Measurements from ENCODE around the gene FARP1.

The FARP1 gene

DNA sequence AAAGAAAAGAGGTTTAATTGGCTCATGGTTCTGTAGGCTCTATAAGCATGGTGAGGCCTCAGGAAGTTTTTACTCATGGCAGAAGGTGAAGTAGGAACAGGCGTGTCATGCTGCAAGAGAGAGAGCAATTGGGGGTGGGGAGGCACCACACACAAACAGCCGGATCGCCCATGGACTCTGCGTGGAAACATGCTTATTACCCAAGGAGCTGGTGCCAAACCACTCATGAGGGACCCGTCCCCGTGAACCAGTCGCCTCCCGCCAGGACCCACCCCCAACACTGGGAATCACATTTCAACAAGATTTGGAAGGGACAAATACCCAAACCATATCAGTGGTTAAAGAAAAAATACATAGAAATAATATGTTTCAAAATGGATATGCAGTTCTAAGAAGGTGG lies 208.7 kb downstream of the FARP1 start:
- Histone ChIP-seq H4K20me1 (no peaks in the 10 kb centered on the region), H3K27me3 (no peaks in the 10 kb centered on the region), H3K9me3 (peaks cover under 1% of the 10 kb centered on the region), H3K4me2 (no peak overlapping the region), H3K27ac (no peak overlapping the region), H3K36me3 (peaks cover 4% of the 10 kb centered on the region; the same call in 1 of the 2 replicates), H3K4me1 (0 out of 2 replicates have a peak, but pooled peaks cover 5% of the 10 kb centered on the region), H3K4me3 (no peak overlapping the region), H3K9ac (no peak overlapping the region)
- TF ChIP-seq Cebpa-rat (IDR thresholded peaks at IDR 0.05): no peak

DNA sequence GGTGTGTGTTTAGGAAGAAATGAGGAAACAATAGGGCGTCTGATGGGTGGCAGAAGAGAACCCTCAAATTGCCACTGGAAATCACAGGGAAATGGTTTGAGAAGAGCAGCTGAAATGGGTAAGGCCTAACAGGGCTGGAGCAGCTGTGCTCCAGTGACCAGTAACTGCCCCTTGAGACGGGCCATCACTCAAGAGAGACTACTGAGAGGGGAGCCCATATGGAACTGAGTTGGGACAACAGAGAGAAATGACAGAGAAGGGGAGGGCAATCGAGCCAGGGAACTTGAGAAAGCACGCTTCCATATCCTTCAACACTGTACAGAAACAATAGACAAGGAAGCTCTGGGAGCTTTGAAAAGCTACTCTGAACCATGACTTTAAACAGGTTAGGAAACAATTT lies 209.3 kb downstream of the FARP1 start:
- Histone ChIP-seq H3K9ac (no peak overlapping the region), H4K20me1 (no peaks in the 10 kb centered on the region), H3K4me1 (0 out of 2 replicates have a peak, but pooled peaks cover 5% of the 10 kb centered on the region), H3K27me3 (no peaks in the 10 kb centered on the region), H3K27ac (no peak overlapping the region), H3K9me3 (peaks cover 7% of the 10 kb centered on the region), H3K36me3 (peaks cover 4% of the 10 kb centered on the region; the same call in 1 of the 2 replicates), H3K4me3 (no peak overlapping the region), H3K4me2 (no peak overlapping the region)
- no peak for TF ChIP-seq Cebpa-rat (IDR thresholded peaks at IDR 0.05)

DNA sequence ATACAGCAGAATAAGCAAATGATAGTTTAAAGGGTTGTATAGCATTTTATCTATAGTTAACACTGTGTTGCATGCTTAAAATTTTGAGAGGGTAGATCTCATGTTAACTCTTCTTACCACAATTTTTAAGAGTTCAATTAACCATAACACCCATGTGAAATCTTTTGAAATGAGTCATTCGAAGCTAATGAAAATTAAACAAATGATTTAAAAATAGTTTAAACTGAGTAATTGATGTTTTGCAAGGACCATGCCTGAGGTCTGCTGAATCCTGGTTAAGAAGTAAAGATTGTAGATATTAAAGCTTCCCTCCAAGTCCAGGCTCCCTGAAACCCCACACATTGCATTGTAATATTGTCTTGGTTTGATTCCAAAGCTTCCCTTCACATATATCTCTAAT lies 210.9 kb downstream of the FARP1 start:
- Histone ChIP-seq H3K9ac (no peak overlapping the region), H3K4me1 (0 out of 2 replicates have a peak, but pooled peaks cover 5% of the 10 kb centered on the region), H4K20me1 (no peaks in the 10 kb centered on the region), H3K27me3 (no peaks in the 10 kb centered on the region), H3K27ac (no peak overlapping the region), H3K4me3 (no peak overlapping the region), H3K36me3 (peaks cover 7% of the 10 kb centered on the region; the same call in 1 of the 2 replicates), H3K4me2 (no peak overlapping the region), H3K9me3 (peaks cover 17% of the 10 kb centered on the region)
- TF ChIP-seq Cebpa-rat (IDR thresholded peaks at IDR 0.05): no peak

DNA sequence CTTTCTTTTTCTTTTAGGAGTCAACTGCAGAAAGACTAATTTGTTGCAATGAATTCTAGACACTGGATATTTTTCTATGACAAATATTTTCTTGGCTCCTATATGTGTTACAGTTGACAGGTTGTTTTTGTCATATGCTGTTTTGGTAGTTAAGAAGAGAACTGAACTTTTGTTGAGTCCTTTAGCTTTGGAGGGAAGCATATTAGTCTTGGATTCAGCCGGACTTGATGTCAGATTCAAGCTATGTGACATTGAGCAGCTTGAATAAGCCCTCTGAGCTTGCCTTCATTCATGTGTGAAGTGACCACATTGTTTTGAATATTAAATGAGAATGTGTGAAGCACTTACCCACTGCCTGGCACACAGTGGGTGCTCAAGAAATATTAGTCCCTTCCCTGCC lies 216.0 kb downstream of the FARP1 start:
- Histone ChIP-seq H3K27ac (no peak overlapping the region), H4K20me1 (no peaks in the 10 kb centered on the region), H3K36me3 (peaks cover 7% of the 10 kb centered on the region), H3K4me2 (no peak overlapping the region), H3K9me3 (peaks cover 17% of the 10 kb centered on the region), H3K4me3 (no peak overlapping the region), H3K27me3 (no peaks in the 10 kb centered on the region), H3K4me1 (no peaks in the 10 kb centered on the region), H3K9ac (no peak overlapping the region)
- no peak for TF ChIP-seq Cebpa-rat (IDR thresholded peaks at IDR 0.05)

DNA sequence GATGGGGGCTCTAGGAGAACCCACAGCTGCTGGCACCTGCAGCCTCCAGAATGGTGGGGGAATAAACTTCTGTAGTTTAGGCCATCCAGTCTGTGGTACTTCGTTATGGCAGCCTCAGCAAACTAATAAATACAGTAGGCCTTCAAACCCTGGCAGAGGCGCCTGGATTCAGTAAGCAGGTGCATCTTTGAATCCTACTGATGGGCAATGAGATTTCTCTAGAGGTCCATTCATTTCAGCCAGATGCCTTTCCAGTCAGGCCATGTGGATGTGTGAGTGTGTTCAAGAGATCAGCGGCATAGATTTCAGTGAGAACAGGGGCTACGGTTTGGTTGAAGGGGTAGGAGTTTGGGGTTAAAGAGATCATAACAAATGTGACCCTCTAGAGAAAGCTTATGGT lies 217.7 kb downstream of the FARP1 start:
- no peaks in the 10 kb centered on the region for H3K27me3 ChIP-seq
- peaks cover 17% of the 10 kb centered on the region for H3K9me3 ChIP-seq
- no peak overlapping the region for H3K4me2 ChIP-seq
- H3K9ac ChIP-seq: no peak overlapping the region
- H4K20me1 ChIP-seq: no peaks in the 10 kb centered on the region
- no peak overlapping the region for H3K27ac ChIP-seq
- TF ChIP-seq Cebpa-rat (IDR thresholded peaks at IDR 0.05): no peak
- H3K36me3 ChIP-seq: peaks cover 7% of the 10 kb centered on the region
- H3K4me1 ChIP-seq: no peaks in the 10 kb centered on the region
- no peak overlapping the region for H3K4me3 ChIP-seq

- no peak overlapping the region for H3K27ac ChIP-seq
- no peak for TF ChIP-seq Cebpa-rat (IDR thresholded peaks at IDR 0.05)
- no peak overlapping the region for H3K9ac ChIP-seq
- no peaks in the 10 kb centered on the region for H4K20me1 ChIP-seq
- no peaks in the 10 kb centered on the region for H3K9me3 ChIP-seq
- peaks cover 14% of the 10 kb centered on the region for H3K4me1 ChIP-seq
- H3K36me3 ChIP-seq: peaks cover under 1% of the 10 kb centered on the region; the same call in 1 of the 2 replicates
- H3K27me3 ChIP-seq: no peaks in the 10 kb centered on the region
- H3K4me3 ChIP-seq: no peak overlapping the region
- no peak overlapping the region for H3K4me2 ChIP-seq
Observed at GRCh38 chr13:98363326-98363725, 220.4 kb downstream of the FARP1 start.

DNA sequence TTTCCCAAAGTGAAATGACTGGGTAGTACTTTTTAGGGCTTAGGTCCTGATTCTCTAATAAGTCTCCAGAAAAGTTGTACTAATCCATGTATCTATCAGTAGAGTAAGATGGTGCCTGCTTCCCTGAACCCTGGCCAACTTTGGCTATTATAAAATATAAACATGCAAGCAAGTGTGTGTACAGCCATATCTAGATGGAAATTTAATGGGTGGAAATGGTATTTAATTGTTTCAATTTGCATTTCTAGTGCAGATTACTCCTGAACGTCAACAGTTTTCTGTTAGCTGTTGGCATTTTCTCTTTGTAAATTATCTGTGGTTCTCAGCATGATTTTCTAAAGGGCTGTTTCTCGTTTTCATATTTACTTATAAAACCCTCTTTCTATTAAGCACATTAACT lies 221.3 kb downstream of the FARP1 start:
- Histone ChIP-seq H3K4me2 (no peak overlapping the region), H3K4me3 (no peak overlapping the region), H3K9me3 (no peaks in the 10 kb centered on the region), H3K9ac (no peak overlapping the region), H3K36me3 (peaks cover 9% of the 10 kb centered on the region), H3K4me1 (peaks cover 18% of the 10 kb centered on the region), H3K27ac (no peak overlapping the region), H3K27me3 (no peaks in the 10 kb centered on the region), H4K20me1 (no peaks in the 10 kb centered on the region)
- no peak for TF ChIP-seq Cebpa-rat (IDR thresholded peaks at IDR 0.05)

- Histone ChIP-seq H3K9ac (no peak overlapping the region), H3K9me3 (no peaks in the 10 kb centered on the region), H3K4me3 (no peak overlapping the region), H3K27me3 (no peaks in the 10 kb centered on the region), H3K4me2 (no peak overlapping the region), H3K36me3 (peaks cover 9% of the 10 kb centered on the region), H3K4me1 (peaks cover 18% of the 10 kb centered on the region), H4K20me1 (no peaks in the 10 kb centered on the region), H3K27ac (no peak overlapping the region)
- TF ChIP-seq Cebpa-rat (IDR thresholded peaks at IDR 0.05): no peak
Observed at GRCh38 chr13:98364647-98365046, 221.8 kb downstream of the FARP1 start.

- no peaks in the 10 kb centered on the region for H4K20me1 ChIP-seq
Observed at GRCh38 chr13:98365302-98365701, 222.4 kb downstream of the FARP1 start.

DNA sequence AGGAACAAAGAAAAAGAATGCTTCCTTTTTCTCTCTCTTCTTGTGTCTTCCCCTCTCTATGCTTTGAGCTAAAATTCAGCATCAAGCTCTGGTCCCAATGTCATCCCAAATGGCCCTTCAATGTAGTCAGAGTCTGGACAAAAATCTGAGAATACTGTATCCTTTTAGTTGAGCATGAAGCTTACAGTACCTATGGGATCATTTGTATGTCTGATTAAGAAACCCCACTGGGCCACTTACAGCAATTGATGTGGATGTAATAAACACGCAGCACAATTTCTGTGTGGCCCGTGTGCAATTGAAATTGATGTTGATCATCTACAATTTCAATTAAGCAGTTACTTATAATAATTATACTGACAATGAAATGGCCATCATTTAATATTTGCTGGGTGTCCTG lies 223.1 kb downstream of the FARP1 start:
- no peak overlapping the region for H3K4me2 ChIP-seq
- H3K36me3 ChIP-seq: peaks cover 18% of the 10 kb centered on the region
- no peak overlapping the region for H3K4me3 ChIP-seq
- H3K27me3 ChIP-seq: no peaks in the 10 kb centered on the region
- H3K27ac ChIP-seq: no peak overlapping the region
- H4K20me1 ChIP-seq: no peaks in the 10 kb centered on the region
- H3K4me1 ChIP-seq: peaks cover 18% of the 10 kb centered on the region
- H3K9me3 ChIP-seq: no peaks in the 10 kb centered on the region
- no peak for TF ChIP-seq Cebpa-rat (IDR thresholded peaks at IDR 0.05)
- no peak overlapping the region for H3K9ac ChIP-seq

More at GRCh38 chr13:98365302-98365701, 222.4 kb downstream of the FARP1 start:
- H3K27ac ChIP-seq: no peak overlapping the region
- H3K4me1 ChIP-seq: peaks cover 18% of the 10 kb centered on the region
- no peak for TF ChIP-seq Cebpa-rat (IDR thresholded peaks at IDR 0.05)
- no peak overlapping the region for H3K9ac ChIP-seq
- no peak overlapping the region for H3K4me3 ChIP-seq
- H3K27me3 ChIP-seq: no peaks in the 10 kb centered on the region
- no peaks in the 10 kb centered on the region for H3K9me3 ChIP-seq
- H3K4me2 ChIP-seq: no peak overlapping the region
- H3K36me3 ChIP-seq: peaks cover 14% of the 10 kb centered on the region

DNA sequence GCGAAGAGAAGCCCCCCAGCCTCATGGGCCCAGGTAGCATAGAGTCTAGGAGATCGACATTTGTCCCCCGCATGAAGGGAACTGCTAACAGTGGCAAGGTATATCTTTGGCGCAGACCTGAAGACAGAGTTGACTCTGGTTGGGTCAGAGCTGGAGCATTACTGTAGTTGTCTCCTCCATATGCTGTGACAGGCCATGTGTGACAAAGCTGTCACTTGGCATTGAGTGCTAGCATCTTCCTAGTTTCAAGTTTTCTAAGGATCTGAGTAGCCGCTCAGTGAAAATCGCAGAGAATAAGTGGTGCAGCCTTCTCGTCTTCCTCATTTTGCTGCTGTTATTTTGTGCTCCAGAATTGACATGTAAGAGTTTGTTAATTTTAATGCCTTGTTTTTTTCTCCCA lies 223.5 kb downstream of the FARP1 start:
- TF ChIP-seq Cebpa-rat (IDR thresholded peaks at IDR 0.05): no peak
- no peaks in the 10 kb centered on the region for H3K9me3 ChIP-seq
- H3K4me1 ChIP-seq: peaks cover 18% of the 10 kb centered on the region
- H3K4me3 ChIP-seq: no peak overlapping the region
- no peak overlapping the region for H3K27ac ChIP-seq
- no peak overlapping the region for H3K9ac ChIP-seq
- H3K36me3 ChIP-seq: peaks cover 22% of the 10 kb centered on the region
- H3K4me2 ChIP-seq: no peak overlapping the region
- no peaks in the 10 kb centered on the region for H3K27me3 ChIP-seq
- H4K20me1 ChIP-seq: no peaks in the 10 kb centered on the region
